HG02943 (cell line): ENCODE results near the gene FBXL16.
A peak's percentile ranks its signal among the peaks of the same experiment; 100 is the strongest.

Source experiments
- ATAC-seq: cut with Tn5 transposase; IDR thresholded peaks from one replicate; pipeline ENCODE4 v1.9.1; 2021; ENCODE audit warnings: mild to moderate bottlenecking, low read depth, moderate library complexity; ENCODE audit not compliant: unreplicated experiment

The FBXL16 gene

DNA sequence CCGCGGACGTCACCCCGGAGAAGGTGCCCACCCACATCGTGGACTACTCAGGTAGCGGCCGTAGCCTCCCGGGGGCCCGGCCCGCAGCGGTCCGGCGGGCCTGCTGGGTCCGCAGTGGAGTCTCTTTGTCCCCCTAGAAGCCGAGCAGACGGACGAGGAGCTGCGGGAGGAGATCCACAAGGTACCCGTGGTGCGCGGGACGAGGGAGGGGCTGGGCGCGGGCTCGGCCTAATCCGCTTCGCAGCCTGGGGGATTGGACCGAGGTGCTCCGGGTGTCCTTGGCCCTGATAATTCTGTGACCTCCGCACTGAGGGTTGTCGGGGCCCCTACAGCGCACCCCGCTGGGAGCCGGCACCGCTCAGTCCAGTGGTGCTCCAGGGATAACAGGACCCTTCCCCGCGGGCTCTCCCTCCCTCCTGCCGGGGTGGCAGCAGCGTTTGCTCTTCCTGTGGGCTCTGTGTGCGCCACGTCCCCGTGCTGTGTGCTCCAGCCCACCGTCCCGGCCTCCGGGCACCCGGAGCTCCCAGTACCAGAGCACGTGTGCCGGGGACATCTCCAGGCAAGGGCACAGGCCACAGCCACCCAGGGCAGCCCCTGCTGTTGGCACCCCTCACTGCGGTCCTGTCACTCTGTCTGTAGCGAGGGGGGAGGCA is 37.0 kb downstream of the FBXL16 start:
- ATAC-seq: no peak

DNA sequence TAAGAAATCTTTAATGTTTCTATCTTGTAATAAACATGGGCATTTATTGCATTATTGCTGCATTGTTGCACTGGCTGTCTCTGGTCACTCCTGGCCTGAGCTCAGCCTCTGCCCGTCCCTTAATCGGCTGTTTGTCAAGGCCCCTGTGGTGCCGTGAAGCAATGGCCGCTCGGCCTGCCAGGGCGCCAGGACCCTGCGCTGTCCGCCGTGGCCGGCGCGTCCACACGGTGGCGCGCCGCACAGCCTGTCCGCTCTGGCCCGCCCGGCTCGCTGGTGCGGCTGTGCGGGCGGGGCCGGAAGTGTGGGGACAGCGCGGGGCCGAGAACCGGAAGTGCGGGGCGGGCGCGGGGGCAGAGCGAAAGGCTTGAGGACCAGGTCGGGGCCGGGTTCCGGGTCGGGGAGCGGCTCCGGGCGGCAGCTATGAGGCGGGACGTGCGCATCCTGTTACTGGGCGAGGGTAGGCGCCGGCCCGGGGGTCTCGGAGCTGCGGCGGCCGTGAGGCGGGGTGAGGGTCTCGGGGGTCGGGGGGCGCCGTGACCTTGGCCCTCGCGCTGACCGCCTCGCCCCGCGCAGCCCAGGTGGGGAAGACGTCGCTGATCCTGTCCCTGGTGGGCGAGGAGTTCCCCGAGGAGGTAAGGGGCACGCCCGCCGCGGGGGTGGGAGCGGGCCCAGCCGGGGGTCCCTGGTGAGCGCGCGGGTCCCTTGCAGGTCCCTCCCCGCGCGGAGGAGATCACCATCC is 37.7 kb downstream of the FBXL16 start, which contains the start of gene RHOT2:
Gene RHOT2 (plus strand): TSS at position 353 of the 739 bp plus-strand sequence. CDS start 68 bp downstream, at position 421.
- ATAC-seq: no peak

DNA sequence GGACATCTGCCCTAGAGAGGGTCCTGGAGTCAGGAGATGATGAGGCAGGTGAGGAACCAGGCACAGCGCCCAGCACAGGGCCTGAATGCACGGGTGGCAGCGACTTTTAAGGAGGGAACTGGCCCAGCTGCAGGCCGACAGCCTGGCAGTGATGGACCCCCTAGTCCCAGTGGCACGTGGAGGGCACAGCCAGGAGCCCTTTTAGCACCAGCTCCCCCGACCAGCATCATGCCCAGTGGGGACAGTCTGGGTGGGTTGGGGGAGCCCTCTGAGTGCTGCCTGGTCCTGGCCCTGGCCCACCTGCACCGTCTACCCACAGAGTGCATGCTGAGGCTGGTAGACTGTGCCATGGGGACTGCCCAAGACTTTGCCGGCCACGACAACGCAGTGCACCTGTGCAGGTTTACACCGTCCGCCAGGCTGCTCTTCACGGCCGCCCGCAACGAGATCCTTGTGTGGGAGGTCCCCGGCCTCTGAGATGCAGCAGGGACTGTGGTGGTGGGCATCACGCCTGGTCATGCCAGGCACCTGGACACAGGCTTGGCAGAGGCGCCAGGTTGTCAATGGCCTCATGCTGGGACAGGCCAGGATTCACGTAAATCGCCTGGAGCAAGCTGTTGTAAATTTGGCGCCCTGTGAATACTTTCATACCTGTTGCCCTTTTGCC is 38.4 kb downstream of the FBXL16 start:
- ATAC-seq: no peak

DNA sequence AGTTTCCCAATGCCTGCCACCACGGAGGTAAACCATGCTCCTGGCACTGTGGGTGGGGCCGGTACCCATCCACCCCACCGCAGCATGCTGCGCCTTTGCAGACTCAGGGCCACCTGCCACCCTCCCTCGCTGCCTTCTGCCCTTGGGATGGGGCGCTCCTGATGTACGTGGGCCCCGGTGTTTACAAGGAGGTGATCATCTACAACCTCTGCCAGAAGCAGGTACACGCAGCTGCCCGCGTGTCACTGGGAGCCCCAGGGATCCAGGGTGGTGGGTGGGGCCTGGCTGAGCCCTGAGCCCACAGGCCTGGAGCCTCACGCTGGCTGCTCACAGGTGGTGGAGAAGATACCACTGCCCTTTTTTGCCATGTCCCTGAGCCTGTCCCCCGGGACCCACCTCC is 39.0 kb downstream of the FBXL16 start:
- no peak for ATAC-seq

DNA sequence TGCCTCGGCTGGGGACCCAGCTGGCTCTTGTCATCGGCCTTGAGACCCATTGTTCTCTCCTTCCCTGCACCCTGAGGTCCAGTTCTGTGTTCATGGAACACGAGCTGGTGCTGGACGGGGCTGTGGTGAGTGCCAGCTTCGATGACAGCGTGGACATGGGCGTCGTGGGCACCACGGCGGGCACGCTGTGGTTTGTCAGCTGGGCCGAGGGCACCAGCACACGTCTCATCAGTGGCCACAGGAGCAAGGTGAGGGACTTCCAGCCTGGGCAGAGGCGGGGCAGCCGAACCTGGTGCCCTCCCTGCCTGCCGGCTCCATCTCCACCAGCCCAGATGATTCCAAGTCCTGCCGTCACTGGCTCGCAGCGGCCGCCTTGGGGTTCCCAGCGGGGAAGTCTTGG is 43.0 kb downstream of the FBXL16 start:
- no peak for ATAC-seq

DNA sequence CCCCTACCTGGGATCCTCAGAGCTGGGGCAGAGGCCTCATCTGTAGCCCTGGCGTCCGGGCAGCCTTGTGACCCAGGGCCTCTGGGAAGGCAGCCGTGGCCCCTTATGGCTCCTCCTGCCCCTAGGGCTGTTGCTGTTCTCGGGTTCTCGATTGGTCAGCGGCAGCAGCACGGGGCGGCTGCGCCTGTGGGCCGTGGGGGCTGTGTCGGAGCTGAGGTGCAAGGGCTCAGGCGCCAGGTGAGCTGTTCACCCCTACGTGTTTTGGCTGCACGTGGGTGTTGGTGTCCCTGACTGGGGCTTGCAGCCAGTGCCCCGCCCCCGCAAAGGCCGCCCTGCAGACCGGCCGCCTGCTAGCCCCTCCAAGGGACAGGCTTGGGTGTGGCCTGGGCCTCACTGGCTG is 43.5 kb downstream of the FBXL16 start:
- ATAC-seq: no peak

DNA sequence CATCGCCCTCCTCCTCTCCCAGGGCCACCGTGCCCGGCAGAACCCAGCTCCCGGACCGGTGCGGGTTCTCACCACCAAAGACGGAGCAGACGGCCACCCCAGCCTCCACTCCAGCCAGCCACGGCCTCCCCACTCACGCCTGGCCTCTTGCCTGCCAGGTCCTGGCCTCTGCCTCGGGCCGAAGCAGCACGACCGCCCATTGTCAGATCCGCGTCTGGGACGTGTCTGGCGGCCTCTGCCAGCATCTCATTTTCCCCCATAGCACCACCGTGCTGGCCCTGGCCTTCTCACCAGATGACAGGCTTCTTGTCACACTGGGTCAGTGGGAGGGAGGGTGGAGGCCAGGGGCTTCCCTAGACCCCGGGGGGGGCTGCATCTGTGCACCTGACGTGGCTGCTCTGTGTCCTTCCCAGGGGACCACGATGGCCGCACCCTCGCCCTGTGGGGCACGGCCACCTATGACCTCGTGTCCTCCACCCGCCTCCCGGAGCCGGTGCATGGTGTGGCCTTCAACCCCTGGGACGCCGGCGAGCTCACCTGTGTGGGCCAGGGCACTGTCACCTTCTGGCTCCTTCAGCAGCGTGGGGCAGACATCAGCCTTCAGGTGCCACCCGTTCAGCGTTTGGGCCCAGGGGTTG is 44.3 kb downstream of the FBXL16 start:
- no peak for ATAC-seq

DNA sequence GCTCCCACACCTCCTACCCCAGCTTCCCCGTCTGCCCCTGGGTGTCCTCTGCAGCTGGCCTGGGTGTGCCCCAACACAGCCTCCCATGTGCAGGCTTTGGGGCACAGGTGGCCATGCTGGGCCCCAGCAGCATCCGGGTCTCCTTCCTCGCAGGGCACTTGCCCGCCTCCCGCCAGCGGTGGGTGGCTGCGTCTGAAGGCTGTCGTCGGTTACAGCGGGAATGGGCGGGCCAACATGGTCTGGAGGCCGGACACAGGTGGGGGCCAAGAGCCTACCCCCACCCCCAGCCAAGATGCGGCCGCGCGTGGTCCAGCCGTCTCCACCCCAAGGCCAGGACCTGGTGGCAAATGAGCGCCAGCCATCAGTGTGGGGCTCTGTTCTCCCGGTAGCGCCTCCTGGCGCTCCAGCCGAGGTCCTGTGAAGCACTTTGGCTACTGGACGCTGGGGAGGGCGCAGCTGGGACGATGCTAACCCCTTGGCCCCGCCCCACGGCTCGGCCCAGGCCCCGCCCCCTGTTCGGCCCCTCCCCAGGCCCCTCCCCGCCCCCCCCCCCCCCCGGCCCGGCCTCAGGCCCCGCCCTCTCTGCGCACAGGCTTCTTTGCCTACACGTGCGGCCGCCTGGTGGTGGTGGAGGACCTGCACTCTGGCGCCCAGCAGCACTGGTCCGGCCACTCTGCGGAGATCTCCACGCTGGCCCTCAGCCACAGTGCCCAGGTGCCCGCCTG is 45.0 kb downstream of the FBXL16 start:
- no peak for ATAC-seq

DNA sequence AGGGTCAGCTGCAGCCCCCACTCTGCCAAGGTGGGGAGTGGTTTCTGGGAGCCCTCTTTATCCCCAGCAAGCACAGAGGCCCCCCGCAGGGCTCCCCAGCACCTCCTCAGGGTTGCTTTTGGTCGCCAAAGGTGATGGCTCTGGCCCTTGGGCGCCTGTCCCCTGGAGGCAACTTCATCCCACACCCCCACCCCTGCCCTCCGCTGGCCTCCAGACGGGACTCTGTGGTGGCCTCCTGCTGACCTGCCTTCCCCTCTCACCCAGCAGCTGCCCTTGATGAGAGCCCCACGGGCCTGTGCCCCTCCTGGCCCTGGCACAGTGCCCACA is 45.5 kb downstream of the FBXL16 start:
- ATAC-seq: no peak

DNA sequence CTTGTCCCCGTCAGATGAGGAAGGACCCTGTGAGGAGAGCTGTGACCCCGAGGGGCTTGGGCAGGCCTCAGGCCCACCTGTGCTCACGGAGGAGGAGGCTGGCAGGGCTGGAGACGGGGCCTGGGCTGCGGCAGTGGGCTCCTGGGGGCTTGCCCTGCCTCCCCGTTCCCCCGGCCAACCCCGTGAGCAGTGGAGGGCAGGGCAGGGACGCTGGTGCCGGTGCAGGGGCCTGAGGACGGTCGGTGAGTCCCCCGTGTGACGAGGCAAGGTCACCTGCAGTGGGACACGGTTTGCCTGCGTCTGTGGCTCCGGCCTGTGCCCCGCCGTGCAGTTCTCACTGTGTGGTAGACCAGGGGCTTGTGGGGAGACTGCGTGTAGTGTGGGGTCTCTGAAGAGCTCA is 46.0 kb downstream of the FBXL16 start:
- no peak for ATAC-seq

DNA sequence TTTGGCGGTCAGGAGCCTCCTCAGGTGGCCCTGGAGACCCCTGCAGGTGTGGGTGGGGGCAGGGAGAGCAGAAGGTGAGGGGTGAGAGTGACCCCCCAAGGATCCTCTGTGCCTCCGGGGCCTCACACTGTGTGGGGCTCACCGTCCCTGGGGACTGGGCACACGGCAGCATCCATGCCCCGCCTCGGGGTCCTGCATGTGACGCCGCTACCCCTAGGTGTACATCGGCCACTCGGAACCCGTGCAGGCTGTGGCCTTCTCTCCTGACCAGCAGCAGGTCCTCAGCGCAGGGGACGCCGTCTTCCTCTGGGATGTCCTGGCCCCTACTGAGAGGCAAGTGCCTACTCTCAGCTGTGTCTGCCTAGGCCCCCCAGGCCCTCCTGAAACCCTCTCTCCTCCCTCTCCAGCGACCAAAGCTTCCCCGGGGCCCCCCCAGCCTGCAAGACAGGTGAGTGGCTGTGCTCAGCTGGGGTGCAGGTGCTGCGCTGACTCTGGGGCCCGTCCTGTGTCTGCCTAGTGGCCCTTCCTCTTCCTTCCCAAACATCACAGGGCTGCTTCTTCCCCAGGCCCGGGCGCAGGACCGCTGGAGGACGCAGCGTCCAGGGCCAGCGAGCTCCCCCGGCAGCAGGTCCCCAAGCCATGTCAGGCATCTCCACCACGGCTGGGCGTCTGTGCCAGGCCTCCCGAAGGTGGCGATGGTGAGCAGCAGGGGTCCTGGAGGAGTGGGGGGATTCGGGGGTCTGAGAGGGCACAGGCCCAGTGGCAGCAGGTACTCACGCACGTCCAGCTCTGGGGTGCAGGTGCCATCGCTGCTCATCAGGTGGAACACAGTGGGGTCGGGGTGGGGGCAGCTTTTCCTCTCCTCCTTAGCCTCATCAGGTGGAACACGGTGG is 46.7 kb downstream of the FBXL16 start:
- ATAC-seq: no peak

DNA sequence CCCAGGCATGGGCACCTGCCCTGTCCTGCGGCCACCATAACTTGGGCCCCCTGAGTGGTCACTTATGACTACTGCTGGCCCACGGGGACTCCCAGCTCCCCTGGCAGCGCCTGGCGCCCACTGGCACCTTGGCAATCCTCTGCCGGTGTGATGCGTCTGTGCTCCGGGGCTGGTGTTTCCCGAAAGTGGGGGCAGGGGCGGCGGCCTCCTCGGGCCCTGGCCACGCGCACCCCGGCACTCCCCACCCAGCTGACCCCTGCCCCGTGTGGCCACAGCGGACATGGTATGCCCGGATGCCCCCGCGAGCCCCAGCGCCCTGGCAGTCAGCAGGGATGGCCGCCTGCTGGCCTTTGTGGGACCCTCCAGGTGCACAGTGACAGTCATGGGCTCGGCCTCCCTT is 48.1 kb downstream of the FBXL16 start:
- no peak for ATAC-seq

DNA sequence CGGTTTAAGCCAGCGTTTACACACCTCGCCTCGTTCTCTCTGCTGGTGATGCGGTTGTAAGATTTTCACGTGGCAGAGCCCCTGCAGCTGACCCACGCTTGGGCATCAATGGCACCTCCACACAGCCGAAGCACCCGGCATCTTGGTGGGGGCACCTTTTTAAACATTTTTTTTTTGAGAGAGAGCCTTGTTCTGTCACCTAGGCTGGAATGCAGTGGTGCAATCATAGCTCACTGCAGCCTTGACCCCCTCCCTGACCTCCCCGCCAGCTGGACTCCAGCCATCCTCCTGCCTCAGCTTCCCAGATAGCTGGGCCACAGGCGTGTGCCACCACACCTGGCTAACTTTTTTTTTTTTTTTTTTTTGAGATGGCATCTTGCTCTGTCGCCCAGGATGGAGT is 51.6 kb downstream of the FBXL16 start:
- ATAC-seq: no peak

DNA sequence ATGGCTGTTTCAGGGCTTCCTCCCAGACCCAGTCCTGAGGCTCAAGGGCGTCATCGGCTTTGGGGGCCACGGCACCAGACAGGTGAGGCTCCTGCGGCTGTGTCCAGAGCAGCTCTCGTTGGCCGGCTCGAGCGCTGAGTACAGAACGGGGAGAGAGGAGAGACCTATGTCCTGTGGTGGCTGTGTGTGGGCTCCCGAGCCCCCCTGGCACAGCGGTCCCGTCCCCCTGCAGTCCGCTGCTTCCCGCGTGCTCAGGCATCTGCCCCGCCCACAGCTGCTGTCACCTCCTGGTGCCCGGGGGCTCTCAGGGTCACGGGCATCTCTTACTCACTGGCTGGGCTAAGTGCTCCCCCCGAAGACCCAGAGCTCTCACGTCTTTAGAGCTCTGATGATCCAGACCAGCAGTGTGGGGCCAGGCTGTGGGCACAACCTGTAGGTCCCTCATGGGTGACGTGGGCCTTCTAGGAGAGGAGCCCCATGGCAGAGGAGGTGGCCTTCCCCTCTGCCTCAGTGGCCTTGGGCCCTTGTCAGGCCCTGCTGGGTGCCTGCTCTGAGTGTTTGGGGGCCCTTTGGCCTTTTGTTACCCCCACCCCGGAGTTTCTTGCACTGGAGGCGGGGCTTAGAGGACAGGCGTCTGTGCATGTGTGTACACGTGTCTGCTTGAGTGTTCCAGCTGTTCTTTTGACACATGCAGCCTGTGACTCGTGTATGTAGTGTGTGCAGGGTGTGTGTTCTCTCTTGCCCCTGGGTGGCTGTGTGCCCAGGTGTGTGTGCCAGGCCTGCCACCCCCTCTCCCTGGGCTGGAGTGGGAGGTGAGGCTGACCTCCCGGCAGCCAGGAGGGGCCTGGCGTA is 52.9 kb downstream of the FBXL16 start:
- ATAC-seq: no peak

DNA sequence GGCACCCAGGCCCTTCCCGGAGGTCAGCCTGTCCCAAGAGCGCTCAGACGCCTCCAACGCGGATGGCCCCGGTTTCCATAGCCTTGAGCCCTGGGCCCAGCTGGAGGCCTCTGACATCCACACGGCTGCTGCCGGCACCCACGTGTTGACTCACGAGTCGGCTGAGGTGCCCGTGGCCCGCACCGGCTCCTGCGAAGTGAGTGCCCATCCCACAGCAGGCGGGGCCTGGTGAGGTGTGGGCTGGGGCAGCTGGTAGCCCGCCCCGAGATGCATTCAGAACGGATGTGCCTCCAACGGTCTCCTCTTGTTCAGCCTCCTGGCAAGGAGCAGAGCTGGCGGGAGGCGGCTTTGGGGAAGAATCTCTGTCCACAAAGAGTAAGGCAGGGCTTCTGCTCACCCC is 53.8 kb downstream of the FBXL16 start:
- no peak for ATAC-seq

DNA sequence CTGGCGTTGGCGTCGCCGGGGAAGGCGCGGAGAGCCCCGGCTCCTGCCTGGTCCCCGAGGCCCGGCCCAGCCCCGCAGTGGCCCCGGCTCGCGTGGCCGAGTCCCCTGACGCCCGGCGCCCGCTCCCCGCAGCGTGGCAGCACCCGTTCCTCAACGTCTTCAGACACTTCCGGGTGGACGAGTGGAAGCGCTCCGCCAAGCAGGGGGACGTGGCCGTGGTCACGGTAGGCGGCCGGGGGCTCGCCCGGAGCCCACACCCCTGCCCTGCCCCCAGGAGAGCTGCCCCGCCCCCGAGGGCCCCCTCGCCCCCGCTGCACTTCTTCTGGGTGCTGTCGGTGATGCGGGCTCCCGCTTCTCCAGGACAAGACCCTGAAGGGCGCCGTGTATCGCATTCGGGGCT is 56.0 kb downstream of the FBXL16 start:
- peak; percentile 8 for ATAC-seq

DNA sequence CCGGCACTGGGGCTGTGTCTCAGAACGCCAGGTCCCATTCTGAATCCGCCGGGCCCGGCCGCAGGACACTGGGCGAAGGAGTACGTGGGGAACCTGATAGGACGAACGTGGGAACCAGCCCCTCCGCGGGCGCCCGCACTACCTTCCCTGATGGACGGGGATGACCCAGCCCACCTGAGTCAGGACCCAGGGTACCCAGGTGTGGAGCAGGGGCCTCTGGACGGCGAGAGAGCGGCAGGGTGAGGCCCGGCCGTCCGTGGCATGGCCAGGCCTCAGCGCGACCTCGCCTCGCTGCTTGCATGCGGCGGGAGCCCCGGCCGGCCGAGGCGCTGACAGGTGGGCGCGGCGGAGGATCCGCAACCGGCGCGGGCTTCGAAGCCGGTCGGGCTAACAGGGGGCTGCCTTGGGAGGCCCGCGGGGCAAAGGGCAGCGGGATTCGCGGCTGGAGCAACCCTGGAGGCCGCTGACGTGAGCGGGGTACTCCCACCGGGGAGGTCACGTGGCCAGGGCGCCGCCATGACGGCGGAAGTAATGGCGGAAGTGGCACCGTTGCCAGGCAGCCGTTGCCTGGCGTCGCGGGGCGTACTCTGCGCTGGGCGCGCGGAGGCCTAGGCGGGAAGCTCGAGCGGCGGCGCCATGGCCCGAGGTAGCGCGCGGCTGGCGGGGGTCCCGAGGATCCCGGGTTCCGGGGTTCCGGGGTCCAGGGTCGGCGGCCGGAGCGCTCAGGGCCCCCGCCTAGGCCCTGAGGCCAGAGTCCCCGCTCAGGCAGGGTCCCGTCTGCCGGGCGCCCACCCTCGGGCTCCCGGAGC is 56.6 kb downstream of the FBXL16 start, which contains the start of gene WDR90:
Gene WDR90 (plus strand): TSS at position 585 of the 809 bp plus-strand sequence. CDS start 52 bp downstream, at position 637.
- peak; percentile 70 for ATAC-seq
